Stimulated activated CD4-positive, alpha-beta T cell treated with anti-CD3 and anti-CD28 coated beads, Interleukin-15, amount 100 ng/mL, for 1 hour (primary cell): ENCODE data around the gene ARSB.

Experiments
- DNase-seq, 2 donors: peaks; one replicate each; pipeline ENCODE4 v3.0.0-alpha.2; 2020; ENCODE audit warnings: low read depth in 1 of 2, low spot score in 1 of 2

Gene ARSB

GRCh38 chr5:78985116-78985724 lies at the start of gene ARSB:
TSS of gene ARSB (minus strand) at chr5:78985310. CDS start at chr5:78985248, 62 bp downstream.
- DNase-seq = peak; percentile 9 to 31

GRCh38 chr5:79032782-79033181 lies 47.7 kb upstream of the ARSB start:
- no peak for DNase-seq

GRCh38 chr5:79032031-79032695 lies 47.1 kb upstream of the ARSB start:
- DNase-seq = no peak

DNA sequence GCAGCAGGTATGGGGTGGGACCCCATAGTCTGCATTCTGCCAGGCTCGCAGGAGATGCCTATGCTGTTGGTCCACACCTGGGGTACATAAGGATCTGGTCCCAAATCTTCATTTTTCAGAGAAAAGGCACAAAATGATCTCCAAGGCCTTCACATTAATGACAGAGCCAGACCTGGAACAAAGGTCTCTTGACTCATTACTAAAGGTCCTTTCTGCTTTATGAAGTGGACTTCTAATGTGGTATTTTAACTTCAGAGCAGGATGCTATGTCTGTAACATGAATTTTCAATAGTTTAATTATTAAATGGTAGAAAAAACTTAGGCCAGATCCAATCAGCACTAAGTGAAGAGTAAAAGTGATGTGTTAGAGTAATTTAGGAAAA lies 46.4 kb upstream of the ARSB start:
- no peak for DNase-seq

- no peak for DNase-seq
These were observed 45.8 kb upstream of the ARSB start for GRCh38 chr5:79030663-79031484.

DNA sequence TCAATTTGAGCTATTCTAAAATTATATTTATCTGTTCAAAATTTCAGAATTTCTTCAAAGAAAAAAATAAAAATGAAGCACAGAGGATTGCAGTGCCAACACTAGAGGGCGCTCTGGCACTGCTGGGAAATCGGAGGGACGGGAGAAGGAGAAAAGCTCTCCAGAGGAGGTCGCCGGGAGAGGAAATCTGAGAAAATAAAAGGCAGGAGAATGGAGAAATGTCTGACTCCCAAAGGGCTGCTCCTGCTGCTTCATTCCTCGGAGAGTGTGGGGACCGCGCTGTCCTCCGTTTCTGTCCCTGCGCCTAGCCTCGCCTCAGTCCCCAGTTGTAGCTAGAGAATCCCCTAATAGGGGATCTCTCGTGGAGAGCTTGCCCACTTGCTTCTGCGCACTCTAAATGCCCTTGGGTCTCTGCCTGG lies 40.0 kb upstream of the ARSB start:
- DNase-seq = peak in 1 of 2 donors; percentile 16

DNA sequence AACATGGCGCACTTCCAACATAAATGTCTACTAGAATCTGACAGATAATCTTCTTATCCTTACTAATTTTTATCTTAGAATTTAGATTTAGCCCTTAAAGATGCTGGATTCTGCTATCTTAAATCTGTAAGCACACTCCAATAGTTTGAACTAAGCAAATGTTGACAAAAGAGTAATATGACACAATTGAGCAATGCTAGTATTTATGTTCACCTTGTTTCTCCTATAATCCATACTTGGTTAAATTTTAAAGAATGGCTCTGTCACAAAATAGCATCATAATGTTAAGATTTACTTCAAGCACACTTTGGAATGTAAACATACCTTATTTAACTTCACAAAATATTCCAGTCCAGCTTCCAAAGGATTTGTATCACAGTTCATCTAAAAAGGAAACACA lies 38.8 kb upstream of the ARSB start:
- no peak for DNase-seq

GRCh38 chr5:79023348-79023747 lies 38.2 kb upstream of the ARSB start:
- no peak for DNase-seq

DNA sequence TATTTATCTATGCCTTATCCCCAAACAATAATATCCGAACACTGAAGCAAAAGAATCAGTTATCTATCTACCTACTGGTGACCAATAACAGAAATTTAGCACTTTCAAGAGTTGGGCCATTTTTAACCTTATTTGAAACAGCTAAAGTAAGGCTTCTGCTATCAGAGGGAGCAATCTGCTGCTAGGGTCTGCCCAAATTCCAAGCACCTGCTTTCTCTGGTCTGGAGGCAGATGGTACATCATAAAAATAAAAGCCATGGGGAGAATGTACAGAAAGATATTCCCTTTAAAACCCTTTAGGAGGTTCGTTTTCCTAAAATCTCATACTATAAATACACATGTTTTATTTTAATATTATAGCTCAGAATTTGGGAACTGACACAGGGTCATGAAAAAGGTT lies 37.7 kb upstream of the ARSB start:
- DNase-seq = no peak

GRCh38 chr5:79021753-79022152 lies 36.6 kb upstream of the ARSB start:
- DNase-seq = no peak

DNA sequence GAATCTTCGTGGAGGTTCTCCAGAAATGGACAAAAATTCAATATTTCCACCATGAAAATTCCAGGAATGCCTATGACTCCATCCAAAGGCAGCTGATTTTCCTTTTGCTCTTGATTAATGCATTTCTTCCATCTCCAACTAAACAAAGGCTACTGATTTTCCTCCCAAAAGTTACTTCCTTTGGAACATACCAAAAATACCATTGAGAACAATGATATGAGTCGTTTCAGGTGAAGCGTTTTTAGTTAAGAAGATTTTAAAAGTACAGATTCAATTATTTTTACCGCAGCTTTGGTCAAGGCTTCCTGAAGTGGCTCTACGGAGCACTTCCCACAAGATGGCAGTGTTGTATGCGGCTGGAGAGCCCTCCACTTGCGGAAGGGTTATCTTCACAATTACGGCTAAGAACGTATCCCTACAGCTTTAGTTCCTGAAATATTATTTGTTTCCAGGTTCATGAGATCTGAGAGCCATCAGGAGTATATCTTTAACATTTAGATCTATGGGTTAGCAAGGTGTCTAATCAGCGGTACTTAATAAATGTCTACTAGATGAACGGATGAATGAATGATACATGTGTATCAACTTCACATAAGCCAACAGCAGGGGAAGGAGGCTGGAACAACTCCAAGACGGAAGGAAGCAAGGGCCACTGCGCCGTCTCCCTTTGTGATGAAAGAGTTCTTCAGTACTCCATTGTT lies 35.9 kb upstream of the ARSB start:
- no peak for DNase-seq

GRCh38 chr5:79014631-79015030 lies 29.5 kb upstream of the ARSB start:
- DNase-seq = no peak

- no peak for DNase-seq
These were observed 26.8 kb upstream of the ARSB start for GRCh38 chr5:79011869-79012268.

- no peak for DNase-seq
These were observed 26.2 kb upstream of the ARSB start for GRCh38 chr5:79011219-79011836.

DNA sequence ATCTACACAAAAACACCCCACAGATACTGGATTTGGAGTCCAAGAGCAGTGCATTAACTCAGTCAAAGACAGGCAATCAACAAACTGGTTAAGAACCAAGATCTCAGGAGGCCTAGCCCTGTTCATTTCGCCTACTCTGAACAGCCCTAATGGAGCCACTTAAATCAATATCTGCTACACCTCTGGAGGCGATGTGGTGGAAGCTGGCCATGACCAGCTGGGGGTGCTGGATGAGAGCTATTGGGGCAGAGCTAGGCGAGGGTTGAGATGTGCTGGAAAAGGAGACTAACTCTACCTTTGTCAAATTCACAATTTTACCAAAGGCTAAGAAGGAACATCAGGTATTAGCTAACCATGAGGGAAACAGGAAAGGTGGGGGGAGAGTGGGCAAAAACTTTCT lies 23.3 kb upstream of the ARSB start:
- no peak for DNase-seq

DNA sequence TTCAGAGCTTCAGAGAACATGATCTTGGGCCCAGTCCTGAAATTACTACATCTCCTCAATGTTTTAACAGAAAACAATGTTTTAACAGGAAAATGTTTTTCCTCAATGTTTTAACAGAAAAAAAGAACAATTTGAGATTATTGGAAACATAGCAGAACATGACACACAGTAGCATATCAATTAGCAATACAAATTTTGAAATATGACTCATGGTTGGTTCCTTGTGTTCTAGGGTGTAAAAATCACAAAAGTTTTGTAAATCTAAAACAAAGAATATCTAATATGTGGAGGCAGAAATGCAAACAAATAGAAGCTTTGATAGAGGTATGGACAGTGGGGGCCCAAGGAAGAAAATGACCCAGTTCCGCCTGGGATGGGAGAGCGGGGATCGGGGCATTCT lies 22.8 kb upstream of the ARSB start:
- DNase-seq = no peak

GRCh38 chr5:79005936-79006631 lies 21.0 kb upstream of the ARSB start:
- DNase-seq = no peak

- DNase-seq = no peak
These were observed 20.0 kb upstream of the ARSB start for GRCh38 chr5:79005151-79005550.

- no peak for DNase-seq
These were observed 17.3 kb upstream of the ARSB start for GRCh38 chr5:79002374-79002773.

- no peak for DNase-seq
These were observed 16.4 kb upstream of the ARSB start for GRCh38 chr5:79001471-79001870.

DNA sequence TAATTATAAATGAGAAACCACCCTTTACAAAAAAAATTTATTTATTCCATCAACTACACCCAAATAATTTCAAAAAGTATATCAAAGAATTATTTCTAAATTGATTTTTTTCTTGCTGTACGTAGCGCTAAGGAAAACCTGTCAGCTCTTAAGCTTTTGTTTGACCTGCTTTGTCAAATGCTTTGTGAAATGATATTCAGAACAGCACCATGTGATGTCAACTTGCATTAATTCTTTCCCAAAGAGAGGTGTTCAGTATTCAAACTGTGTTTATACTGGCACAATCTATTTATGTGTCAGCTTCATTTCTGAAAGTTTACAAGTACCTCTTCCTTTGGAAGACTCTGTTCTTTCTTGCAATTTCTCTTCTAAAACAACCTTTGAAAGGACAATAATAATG lies 12.0 kb upstream of the ARSB start:
- no peak for DNase-seq
